NCI-H446 (cell line): ENCODE results near the gene PBOV1.
"Not testable (repeated sequence)": the region's sequence is repeated elsewhere in the genome, so short reads cannot be mapped to it uniquely, and the experiment has no call there.

Experiments
- DNase-seq, 2 experiments: peaks; one replicate each; lab custom pipeline; 2025; lab: John Stamatoyannopoulos, UW

PBOV1 gene

DNA sequence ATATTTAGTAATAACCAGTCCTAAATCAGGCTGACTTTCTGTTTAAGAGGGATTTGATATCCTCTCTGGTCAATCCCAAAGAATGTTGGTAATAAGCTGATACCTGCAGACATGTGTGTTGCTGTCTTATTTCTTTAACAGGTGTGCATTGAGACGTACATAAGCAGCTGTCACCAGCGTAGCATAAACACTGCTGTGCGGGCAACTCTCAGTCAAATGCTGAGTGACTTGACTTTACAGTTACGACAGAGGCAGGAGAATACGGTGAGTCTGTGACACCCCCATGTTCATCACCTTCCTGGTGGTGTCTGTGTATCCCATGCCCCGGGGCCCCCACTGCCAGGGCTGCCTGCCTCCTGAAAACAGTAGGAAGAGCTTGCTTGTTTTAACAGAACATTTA, 20.1 kb upstream of the PBOV1 start:
- no peak for DNase-seq

DNA sequence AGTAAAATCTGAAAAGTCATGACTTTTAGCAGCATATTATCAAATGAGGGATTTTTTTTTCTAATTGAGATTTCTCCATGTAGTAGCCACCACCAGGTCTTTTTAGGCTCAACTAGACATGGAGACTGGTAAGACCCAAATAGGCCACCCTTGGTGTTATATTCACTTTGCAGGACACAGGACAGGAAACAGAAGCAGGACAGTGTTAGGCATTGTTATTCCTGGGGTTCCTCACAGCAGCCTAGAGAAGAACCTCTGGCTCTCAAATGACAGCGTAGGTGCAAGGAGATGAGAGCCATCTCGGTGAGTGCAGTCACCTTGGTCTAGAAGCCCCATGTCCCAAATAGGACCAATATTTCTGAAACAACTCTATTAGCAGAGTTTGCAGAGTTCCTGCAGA, 19.2 kb upstream of the PBOV1 start:
- DNase-seq = no peak

DNA sequence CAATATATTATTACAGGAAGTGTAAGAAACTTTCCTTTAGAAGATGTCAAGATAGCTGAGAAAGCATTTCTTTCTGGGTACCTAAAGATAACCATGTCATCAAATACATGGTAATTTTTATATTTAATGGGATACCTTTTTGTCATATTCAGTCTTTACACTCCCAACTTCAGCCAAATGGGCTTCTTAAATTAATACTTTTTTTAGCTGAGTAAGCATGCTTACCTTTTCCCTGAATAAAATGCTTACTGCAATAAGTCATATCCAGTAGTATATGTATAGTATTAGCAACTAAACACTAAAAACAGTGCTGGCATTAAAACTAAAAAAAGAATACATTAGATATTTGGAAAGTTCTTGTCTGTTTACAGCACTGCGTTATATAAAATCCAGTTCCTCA, 17.4 kb upstream of the PBOV1 start:
- no peak for DNase-seq

DNA sequence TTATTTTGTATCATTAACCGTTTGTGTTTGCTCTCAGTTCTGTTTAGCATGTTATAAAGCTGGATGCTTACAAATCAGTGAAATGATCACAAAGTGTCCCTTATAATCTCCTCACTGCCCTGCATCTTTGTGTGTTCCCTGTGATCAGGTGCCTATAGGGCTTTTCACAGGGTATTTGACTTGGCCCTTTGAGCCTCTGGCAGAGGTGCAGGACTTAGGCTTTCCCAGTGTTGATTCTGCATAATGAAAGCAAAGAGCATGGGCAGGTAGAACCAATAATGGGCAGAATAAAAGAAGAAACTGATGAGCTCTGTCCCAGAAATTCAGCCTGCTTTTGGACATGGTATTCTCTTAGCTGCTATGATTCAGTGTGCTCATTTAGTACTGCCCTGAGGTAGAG, 16.9 kb upstream of the PBOV1 start:
- no peak for DNase-seq

DNA sequence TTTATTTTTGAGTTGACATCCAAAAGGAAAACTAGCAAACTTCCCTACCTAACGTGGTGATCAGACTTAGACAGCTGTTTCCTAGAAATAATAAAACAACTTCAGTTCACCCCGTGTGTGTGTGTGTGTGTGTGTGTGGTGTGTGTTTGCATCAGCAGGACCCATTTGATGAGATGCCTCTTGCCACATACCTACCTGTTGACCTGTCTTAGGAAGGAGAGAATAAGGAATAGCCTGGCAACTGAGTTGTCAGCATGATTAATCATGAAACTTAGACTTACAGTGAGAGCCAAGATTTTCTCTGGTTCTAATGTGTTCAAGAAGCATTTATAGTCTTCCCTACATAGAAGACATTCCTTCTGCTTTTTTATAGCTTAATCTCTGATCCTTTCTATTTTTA, 16.1 kb upstream of the PBOV1 start:
- no peak for DNase-seq

DNA sequence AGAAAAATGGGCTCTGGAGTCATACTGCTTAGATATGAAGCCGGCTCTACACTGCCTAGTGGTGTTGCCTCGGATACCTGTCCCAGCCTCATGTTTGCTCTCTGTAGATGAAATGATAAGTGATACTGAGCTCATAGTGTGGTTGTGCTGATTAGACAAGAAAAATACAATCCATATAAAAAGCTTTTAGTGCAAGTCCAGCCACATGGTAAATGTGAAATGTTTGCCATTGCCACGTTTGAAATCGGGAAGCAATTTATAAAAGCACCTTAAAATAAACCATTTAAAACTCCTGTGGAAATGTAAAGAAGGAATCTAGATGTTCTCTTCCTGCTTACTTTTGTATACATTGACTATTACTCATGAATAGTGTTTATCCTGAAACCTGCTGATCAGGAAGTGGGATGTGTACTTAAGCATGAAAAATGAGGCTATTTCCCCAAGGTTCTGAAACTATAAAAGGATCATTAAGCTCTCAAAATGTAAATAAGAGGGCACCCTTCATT, 13.1 kb upstream of the PBOV1 start:
- DNase-seq = no peak

DNA sequence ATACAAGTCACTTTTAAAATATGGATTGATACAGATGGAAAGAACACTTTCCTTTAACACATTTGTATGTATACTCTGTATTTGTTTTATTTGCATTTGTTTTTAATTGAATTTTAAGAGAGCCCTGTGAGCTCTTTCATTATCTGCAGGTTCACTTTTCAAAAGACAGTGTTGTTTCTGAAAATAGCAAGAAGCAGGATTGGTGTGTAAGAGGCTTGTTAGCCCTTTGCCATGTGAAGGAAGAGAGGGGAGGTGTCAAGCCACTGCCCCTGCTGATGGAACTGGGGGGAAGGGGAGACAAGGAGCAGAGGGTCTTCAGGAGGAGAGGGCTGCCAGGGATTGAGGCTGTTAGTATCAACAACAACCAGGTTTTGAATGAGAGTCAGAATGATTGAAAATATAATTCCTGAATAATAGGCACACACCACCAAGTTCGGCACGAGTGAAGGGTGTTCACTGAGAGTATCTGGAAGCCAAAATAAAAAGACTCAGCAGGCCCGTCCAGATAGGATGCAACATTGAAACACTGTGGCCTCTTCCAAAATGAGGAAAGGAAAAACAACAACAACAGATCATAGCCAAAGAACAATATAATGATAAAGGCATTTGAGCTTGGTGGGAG, 12.6 kb upstream of the PBOV1 start:
- no peak for DNase-seq

DNA sequence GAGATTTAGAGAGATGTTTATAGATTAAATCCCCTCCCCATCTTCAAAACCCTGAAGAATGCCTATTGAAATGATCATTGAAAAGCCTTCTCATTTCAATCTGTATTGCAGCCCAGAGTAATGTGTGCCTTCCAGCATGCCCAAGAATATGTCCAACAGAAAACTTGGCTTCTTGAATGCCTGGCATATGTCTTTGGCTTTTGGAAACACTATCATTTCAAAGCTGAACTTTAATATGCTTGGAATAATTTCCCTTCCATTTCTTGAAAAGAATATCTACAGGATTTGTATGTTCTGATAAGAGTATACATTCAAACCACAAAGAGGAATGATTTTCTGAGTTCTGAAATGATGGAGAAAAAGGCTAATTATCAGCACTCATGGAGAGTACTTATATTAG, 11.9 kb upstream of the PBOV1 start:
- peak in 1 of 2 experiments; percentile 6 for DNase-seq

DNA sequence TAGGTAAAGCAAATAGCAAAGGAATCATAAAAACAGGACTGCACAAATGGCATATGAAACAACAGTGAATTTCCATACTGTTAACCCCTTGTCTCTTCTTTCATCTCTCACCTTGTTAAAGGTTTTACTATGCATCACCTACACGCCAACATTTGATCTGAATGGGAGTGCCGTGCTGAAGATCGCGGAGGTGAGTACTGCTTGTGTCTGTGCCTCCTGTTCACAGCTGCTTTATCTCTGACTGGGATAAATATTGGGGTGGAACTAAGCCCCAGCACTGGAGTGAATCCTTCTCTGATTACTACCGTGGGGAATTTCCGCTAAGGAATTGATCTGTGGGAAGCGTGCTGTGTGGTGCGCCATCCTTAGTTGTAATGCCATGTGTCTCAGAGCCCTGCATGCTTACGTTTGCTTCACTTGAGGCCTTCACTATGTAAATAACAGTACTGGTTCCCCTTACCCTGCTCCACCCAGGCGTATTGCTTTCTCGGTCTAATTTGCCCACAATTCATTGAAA, 11.4 kb upstream of the PBOV1 start:
- DNase-seq = no peak

DNA sequence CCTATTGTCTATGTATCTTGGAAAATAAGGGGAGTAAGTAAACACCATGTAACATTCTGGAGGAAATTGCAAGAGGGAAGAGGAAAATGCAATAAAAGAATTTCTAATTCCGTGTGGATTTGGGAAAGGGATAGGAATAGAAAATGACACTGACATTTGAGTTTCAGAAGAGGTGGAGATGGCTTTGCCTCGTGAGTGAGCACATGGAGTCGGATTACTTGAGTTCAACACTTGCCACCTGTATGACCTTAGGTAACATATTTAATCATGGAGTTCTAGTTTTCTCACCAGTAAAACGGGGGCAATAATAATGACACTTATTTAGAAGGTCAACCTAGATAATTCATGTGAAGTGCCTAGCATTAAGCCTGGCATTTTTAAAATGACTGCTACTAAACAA, 10.8 kb upstream of the PBOV1 start:
- no peak for DNase-seq

DNA sequence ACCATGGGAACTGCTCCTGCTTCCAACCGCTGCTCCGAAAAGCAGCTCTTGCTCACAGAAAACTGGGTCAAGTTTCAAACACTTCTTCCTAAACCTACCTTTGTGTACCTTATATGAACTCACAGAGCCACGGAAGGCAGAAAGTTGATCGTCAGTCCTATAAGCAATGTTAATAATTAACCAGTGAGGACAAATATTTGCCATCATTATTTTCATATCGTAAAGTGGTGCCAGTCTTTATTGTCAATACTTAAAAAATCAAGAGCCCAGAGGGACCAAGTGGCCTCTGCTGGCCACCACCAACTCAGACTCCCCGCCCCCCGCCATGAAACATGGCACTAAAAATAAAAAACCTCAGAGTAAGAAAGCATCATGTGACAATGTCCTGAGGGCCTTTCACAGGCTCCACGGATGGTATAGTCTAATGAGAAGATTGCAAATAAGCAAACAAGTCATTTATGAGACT, 9.1 kb upstream of the PBOV1 start:
- no peak for DNase-seq

DNA sequence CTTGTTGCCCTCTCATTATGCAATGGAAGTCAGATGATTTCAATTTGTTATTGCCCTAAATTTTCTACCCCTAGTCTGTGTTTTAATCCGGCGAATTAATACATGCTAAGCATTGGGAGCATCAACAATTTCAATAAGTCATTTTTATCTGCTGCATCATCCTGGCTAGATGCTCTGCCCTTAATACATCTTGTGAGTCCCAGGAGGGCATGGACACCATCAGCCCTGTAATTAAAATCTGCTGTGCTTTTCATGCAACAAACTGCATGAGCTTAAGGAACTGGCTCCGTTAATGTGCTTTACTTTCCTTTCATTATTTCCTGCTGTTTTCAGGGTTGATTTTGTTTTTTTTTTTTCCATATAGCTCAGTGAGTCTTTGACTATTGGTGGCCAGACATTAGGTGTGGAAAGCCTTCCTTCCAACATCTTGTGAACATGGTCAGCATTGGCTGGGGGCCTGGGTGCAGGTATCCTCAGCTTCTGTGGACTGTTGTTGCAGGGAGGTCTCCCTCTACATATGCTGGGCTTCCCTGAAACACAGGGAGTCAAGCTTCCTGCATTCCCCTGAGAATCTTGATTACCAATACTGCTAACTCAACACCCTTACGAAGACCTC, 8.5 kb upstream of the PBOV1 start:
- DNase-seq = no peak

DNA sequence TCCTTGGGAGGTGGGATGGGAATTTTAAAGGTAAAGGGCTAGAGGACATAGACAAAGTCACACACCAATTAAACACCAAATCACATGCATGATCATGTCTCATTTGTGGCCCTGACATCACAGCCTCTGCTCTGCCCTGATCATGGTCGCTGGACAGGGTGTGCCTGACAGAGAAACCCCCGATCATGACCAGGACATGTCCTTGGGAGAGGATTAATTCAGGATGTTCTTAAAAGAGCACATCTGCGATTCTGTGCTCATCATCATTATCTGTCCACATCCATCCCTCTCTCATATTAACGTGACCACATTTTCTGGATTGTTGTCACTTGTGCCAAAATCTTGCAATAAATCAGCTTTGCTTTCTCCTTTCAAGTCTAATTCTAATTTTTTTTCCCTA, 7.7 kb upstream of the PBOV1 start:
- no peak for DNase-seq

DNA sequence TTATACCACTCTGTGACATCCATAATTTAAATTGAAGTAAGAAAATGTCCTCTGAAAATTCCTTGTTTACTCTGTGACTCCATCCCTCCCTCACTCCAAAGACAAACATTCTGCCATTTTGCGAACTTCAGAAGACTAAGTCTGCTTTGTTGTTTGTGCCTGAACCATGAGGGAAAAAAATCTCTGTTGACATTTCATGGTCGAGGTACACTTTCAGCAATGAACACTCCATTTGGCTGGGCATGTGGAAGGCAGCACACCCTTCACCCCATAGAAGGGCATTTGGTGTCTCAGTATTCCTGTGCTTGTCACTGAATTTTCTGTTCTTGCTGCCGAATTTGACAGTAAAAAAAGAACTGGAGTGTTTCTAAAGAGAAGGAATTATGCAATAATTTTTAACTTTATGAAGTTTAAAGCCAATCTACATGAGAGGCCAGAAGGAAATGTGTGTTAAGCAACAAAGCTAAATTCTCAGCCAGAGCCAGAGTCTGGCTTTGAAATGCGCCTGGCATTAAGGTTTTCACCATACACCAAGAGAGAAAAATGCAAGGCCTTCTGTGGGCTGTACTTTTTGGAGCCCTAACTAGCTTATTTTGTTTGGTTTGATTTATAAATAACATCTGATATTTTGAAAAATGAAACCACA, 4.7 kb upstream of the PBOV1 start:
- DNase-seq = no peak

DNA sequence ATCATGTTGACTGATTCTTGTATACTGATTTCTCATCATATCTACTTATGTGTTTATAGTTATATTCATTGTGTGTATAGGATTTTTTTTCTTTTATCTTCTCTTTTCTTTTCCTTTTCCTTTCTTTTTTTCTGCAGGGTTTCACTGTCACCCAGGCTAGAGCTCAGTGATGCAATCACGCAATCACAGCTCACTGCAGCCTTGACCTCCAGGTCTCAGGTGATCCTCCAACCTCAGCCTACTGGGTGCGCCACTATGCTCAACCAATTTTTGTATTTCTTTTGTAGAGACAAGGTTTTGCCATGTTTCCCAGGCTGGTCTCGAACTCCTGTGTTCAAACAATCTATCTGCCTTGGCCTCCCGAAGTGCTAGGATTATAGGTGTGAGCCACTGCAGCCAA, 1.6 kb upstream of the PBOV1 start:
- no peak for DNase-seq

DNA sequence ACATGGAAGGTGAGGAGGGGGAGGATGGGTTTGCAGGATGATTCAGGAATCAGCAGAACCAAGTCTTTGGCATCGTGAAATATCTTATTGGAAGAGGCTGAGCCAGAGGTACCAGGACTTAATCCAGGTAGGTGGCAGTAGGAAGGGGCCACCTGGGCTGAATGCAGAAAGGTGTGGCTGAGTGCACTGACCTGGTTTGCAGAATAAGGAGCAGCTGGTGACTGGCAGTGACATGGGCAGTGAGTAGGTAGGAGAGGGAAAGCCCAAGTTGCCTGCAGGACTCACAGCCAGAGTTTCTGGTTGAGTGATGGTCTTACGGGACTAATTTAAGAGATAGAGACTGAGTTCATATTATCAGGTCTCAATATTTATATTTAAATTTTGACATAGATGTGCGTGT, 1.1 kb upstream of the PBOV1 start:
- no peak for DNase-seq

DNA sequence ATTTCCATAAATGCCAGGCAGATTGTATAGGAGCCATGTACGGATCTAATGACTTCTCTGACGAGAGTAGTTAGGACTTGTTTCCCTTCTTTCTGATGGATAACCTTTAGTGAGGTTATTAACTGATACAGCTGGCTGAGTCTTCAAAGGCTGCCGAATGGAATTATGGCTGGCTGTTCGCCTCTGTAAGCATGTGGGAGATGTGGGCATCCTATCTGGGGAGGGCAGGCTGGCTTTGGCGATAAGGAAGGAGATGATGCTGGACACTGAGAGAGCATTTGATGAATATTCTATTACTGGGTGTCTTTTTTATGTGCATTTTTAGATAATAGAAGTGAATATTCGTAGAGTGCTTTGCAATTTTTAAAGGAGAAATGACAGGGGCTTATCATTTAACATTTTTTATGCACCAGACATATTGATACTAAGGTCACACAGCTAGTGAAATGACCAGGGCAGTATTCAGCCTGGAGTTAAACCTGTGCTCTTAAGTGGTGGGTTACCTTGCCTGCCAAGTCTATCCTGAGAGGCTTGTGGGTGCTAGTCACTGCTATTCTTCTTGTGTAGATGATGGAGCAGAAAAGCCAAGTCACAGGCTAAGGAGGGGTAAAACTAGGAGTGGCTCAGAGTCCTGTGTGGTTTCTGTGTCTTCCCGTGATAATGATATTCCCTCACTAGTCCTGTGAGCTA, 3.1 kb downstream of the PBOV1 start:
- DNase-seq = no peak

DNA sequence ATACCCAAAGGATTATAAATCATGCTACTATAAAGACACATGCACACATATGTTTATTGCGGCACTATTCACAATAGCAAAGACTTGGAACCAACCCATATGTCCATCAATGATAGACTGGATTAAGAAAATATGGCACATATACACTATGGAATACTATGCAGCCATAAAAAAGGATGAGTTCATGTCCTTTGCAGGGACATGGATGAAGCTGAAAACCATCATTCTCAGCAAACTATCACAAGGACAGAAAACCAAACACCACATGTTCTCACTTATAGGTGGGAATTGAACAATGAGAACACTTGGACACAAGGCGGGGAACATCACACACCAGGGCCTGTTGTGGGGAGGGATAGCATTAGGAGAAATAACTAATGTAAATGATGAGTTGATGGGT, 5.8 kb downstream of the PBOV1 start:
- DNase-seq = not testable (repeated sequence)

DNA sequence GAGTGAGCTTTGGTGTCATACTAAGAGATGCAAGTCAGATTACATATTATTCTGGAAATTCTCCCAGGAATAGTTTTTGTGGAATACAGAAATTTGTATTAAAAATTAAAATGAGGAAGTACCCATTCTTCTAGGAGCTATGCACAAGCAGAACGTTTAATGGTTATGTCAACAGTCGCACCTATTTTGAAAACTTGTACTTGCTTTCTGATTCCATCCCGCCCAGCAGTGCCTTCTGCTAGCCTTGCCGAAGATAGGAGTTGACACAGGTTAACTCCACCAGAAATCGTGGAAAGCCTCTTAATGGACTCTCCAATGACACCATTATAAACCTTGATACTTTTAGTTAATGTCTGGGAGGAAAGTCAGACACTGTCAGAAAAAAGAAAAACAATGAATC, 6.7 kb downstream of the PBOV1 start:
- DNase-seq = no peak

DNA sequence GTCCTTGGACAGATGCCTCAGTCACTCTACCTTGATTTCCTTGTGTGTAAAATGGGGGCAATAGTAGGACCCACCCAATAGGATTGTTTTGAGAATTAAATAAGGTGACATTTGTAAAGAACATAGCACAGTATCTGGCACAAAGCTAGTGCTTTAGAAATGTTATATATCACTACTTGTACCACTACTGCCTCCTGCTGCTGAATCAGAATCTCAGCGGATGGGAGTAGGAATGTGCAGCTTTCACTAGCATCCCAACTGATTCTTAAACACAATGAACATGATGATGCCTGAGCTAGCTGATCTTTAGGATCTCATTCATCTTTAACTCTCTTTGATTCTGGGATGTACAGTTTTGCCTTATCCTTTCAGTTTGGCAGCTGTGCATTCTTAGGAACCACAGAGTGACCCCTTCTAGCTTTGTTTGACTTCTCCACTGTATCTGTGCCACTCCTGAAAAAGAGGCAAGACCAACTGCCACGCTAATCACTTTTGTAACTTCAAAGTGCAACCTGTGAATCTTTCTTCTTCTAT, 7.2 kb downstream of the PBOV1 start:
- no peak for DNase-seq

DNA sequence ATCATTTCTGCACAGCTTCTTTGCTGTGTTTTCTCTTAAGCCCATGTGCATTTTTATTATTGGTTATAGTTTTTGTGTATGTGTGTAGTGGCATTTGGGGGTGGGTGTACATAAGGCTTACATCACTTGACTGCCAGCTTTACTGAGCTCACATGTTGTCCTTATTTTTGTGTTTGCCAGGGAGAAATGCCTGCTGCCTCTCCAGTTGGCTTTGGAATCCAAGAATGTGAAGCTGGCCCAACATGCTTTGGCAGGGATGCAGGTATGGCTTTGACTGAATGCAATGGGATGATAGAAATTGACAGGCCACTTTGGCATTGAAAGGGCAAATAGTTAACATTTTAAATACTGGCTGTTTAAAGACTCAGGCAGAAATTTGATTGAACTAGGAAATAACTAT, 11.4 kb downstream of the PBOV1 start:
- peak; percentile 45 to 72 for DNase-seq

DNA sequence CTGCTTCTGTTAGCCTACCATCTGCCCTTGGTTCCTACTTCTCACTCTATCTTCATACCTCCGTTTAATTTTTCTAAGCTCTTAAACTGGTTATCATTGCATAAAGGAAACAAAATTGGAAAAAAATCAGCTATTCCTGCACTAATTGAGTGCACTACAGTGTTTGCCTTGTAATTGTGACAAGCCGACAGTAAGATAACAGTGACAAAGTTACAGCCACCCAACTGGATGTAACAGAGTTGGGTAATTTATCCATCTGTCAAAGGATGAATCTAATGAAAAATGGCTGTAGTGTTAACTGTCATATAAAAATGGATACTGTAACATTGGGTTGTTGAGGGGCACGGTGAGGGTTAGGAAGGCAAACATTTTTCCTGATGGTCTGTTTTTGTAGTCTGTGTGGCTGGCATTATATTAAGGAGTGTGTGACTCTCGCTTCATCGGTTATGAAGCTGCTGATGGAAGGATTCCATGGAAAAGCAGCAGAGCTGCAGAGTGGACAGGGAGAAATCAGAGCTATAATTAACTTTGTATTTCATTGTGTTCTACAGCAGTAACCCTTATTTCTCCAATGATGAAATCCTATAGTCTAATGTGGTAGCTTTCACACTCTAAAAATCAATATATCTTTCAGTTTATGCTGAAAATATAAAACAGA, 12.7 kb downstream of the PBOV1 start:
- DNase-seq = peak in 1 of 2 experiments; percentile 6
